Right lobe of liver (tissue), 4 donors: ENCODE measurements around the gene FSTL4.

Experiments used
- POLR2A ChIP-seq: fragments of 450-650 bp; IDR thresholded peaks from one replicate; pipeline ENCODE4 v1.6.1; 2017; ENCODE audit warnings: antibody characterized with exemption, mild to moderate bottlenecking
- TF ChIP-seq, protein P1 (sequence below), 4 donors: fragments of 200-600 bp in 3 of 4; fragments of 450-650 bp in 1 of 4; IDR thresholded peaks; one replicate each; pipeline versions ENCODE4 v1.5.1 to v1.8.0; 2016 to 2022; ENCODE audit warnings: antibody characterized with exemption in 4 of 4, mild to moderate bottlenecking in 2 of 4
- donor health status: DM: no; HTN: no; CAD: no.
- donor health status: DM: no; HTN: no; CAD: no.
- donor health status: DM: no; HTN: yes; CAD: no.

DNA sequence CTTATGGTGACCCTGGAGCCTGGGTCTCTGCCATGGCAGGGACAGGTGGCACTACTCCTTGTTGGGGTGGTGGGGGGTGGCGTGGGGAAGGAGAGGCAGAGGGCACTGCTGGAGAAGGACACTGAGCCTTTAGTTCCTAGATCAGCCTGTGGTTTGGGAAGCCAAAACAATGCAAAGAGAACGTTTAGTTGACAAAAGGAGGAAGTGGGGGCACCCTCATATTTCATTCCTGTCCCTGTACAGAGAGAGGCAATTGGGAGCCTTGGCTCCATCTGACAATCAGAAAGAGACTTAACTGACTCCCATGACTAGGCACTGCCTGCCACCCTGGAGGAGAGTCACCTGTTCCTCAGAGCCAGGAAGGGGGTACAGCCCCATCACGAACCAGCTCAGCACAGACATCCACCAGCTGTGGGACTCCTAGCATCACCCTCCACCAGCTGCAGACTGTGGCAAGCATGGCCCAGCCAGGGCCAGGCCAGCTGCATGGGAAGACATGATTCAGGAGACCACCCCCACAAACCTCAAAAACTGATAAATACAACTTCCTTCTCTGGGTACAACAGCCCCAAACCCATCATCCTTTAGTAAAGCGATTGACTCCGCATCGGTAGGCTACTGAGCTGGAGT, 303.1 kb downstream of the FSTL4 start:
- TF ChIP-seq POLR2A: no peak
- TF ChIP-seq, protein P1, sequence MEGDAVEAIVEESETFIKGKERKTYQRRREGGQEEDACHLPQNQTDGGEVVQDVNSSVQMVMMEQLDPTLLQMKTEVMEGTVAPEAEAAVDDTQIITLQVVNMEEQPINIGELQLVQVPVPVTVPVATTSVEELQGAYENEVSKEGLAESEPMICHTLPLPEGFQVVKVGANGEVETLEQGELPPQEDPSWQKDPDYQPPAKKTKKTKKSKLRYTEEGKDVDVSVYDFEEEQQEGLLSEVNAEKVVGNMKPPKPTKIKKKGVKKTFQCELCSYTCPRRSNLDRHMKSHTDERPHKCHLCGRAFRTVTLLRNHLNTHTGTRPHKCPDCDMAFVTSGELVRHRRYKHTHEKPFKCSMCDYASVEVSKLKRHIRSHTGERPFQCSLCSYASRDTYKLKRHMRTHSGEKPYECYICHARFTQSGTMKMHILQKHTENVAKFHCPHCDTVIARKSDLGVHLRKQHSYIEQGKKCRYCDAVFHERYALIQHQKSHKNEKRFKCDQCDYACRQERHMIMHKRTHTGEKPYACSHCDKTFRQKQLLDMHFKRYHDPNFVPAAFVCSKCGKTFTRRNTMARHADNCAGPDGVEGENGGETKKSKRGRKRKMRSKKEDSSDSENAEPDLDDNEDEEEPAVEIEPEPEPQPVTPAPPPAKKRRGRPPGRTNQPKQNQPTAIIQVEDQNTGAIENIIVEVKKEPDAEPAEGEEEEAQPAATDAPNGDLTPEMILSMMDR (IDR thresholded peaks at IDR 0.05): no peak
